ENCODE results near the gene IVD.

The IVD gene

DNA sequence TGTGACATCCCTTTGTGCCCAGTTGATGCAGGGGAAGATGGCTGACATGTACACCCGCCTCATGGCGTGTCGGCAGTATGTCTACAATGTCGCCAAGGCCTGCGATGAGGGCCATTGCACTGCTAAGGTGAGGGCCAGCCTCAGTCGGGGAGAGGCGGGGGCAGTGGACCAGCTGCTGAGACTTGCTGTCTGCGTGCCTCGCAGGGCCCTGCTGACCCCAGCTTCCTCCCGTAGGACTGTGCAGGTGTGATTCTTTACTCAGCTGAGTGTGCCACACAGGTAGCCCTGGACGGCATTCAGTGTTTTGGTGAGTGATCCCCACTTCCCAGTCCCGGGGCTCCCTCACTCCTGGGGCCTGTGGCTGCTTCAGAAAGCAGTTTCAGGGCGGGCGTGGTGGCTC lies 10.5 kb downstream of the IVD start:
- DNase-seq: no peak

DNA sequence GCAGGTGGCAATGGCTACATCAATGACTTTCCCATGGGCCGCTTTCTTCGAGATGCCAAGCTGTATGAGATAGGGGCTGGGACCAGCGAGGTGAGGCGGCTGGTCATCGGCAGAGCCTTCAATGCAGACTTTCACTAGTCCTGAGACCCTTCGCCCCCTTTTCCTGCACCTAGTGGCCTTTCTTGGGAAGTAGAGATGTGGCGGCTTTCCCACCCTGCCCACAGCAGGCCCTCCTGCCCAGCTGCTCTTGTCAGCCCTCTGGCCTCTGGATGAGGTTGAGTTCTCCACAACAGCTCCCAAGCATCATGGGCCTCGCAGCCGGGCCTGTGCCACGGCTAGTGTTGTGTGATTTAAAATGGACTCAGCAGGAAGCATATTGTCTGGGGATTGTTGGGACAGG lies 12.5 kb downstream of the IVD start:
- DNase-seq: no peak

DNA sequence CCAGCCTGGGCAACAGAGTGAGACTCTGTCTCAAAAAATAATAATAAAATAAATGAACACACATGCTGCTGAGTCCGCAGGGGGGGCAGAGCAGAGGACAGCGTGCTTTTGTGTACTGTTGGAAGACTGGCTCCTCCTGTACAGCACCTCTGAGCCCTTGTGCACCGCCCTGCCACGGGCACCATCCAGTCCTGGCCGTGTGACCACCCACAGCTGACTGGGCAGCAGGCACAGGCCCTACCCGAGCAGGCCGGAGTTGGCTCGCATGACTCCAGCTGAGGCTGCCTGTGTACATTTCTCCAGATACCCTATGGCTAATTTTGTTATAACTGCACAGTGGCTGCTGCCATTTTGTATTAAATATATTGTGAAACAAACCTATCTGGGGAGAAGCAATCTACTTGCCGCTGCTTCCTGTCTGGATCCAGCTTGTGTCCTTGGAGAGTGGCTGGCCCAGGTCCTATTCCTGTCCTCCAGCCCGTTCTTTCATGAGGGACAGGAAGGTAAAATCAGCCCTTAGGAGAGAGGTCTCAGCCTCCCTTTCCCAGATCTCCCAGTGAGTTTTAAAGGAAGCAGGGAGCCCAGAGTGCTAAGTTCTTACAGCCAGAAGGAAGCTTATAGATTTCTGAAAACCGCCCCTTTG lies 14.6 kb downstream of the IVD start:
- DNase-seq: no peak

GRCh38 chr15:40420793-40421192 lies 15.2 kb downstream of the IVD start:
- no peak for DNase-seq

- DNase-seq: peak; percentile 55
Observed at GRCh38 chr15:40421246-40422157, 15.9 kb downstream of the IVD start.

DNA sequence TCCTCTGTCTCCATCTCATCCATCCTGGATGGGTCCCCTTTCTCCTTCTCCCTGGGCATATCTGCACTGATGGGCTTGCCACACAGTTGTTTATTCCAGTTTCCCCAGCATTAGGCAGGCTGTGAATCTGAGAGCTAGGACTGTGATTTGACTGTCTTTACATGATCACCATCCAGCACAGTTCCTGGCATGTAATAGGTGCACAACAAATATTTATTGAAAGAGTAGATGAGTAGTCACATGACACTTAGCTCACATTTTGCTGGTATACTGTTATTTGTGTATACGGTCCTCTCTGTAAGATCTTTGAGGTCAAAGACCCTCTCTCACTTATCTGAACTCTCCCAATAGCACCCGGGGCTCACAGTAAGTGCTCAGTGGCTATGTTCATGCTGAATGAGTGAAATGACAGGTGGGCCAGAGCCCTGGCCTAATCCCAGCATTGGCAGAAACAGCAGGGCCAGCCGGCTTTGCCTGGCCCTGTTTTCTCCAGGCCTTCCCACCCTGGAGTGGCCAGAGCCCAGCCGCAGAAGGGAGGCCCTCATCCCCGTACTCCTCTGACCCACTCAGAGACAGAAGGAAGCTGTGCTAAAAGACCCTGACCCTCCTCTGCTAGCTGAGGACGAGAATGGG lies 19.0 kb downstream of the IVD start:
- no peak for DNase-seq

DNA sequence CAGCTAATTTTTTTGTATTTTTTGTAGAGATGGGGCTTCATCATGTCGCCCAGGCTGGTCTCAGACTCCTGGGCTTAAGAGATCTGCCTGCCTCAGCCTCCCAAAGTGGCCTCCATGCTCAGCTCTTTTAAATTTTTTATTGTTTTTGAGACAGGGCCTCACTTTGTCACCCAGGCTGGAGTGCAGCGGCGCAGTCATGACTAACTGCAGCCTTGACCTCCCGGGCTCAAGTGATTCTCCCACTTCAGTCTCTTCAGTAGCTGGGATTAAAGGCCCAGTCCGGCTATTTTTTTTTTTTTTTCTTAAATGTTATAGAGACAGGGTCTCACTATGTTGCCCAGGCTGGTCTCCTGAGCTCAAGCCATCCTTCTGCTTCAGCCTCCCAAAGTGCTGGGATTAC lies 20.1 kb downstream of the IVD start:
- DNase-seq: no peak

- no peak for DNase-seq
Observed at GRCh38 chr15:40427188-40427587, 21.6 kb downstream of the IVD start.

- no peak for DNase-seq
Observed at GRCh38 chr15:40428185-40428584, 22.6 kb downstream of the IVD start.

GRCh38 chr15:40429068-40429710 lies 23.6 kb downstream of the IVD start:
- DNase-seq: no peak

DNA sequence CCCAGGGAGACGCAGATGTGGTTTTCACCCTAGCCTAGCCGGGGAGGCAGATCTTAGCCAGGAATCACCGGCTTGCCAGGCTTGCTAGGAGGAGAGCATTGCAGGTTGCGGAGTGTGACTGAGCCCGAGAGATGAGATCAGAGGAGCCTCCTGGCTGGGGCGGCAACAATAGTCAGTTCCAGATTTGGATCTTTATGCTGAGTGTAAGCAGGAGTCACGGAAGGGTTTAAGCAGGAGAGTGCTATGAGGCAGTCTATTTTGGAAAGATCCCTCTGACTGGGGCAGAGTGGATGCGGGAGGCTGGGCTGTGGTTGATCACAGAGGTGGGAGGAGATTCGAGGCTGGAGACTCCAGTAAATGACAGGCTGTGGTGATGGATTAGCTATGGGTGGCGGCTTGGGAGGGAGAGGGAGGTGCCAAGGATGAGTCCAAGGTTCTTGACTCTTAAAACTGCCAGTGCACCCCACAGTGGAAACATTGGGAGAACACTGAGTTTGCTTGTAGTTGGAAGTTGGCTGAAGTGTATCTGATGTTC lies 24.7 kb downstream of the IVD start:
- peak; percentile 62 for DNase-seq

GRCh38 chr15:40435023-40435709 lies 29.6 kb downstream of the IVD start:
- DNase-seq: no peak

DNA sequence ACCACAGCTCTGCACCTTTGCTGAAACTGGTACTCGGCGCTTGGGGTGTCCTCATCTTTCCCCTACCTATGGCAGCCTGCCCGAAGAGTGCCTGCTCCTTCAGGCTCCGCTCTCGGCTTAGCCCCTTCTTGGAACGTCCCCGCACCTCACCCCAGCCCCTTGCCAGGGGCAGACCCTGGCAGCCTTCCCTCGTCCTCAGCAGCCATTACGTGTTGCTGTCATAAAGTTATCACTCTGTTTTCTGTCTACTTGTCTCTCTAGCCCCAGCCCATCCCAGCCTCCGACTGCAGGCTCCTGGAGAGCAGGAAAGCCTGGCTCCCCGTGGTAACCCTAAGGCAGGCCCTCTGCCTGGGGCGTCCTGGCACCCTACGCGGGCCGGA lies 30.1 kb downstream of the IVD start:
- no peak for DNase-seq

DNA sequence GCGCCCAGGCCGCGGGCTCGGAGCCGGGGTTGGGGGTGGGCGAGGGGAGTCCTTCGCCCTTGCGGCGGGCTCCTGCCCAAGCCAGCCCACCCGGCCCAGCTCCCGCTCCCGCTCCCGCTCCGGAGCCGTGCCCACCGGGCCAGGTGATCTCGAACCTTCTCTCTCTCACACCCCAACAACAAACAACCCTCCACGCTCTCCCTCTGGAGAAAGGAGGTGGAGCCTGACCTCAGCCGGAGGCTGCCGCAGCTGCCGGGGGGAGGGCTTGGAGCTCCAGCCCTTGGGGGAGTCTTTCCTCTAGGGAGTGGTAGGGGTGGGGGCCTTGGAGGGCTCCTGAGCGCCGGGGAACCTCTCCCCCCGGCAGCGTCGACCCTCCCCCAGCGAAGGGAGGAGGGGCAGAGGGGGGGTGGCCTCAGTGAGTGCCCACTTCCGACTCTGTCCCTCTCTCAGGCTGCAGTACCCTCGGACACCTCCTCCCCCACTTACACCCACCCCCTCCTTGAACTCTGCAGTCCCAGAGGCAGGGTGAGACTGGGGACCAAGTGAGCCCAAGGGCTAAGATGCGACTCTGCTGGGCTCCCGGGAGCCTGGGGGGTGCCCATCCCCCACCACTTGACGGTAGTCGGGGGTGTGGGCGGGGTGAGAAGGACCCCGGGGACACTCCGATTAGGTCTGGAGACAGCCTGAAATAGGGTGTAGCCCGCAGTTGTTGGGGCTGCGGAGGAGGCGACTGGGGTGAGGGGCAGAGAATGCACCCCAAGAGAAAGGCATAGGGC lies 30.7 kb downstream of the IVD start:
- no peak for DNase-seq

GRCh38 chr15:40436892-40437751 lies 31.5 kb downstream of the IVD start:
- DNase-seq: no peak

DNA sequence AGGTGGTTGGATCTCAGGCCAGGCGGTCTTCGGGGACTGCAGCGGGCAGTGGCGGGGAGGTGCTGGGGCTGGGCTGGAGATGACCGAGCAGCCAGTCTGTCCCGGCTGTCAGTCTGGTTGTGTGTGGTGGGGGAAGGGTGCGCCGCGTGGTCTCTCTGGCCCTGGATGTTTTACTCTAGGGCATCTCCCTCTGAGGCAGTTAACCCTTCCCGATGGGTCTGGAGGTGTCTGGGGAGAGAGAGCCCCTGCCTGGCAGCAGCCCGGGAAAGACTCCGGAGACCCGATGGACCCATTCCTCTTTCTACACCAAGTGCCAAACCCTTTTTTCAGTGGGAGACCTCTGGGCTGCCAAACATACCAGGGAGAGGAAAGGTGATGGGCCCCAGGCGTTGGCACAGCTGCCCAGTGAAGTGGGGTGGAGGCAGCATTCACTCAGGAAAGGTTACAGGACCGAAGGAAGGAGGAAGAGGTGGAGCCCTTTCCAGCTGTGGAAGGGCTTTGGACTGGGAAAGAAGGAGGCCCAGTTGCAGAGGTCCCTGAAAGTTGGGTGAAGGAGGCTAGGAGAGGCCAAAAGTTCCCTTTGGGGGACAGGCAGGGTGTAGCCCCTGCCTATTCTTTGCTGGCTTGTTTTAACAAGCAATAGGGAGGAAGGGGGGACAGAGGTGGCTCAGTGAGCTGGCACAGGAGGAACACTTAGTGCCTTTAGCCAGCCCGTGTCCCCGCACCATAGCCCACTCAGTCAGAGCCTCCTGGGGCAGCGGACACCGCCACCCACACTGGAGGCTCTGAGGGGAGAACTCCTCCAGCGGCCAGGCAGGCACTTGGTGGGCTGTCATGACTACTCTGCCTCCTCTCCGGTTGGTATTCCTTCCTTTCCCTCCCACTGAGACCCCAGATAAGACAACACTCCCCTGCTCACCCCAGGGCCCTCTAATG lies 32.4 kb downstream of the IVD start:
- DNase-seq: no peak

DNA sequence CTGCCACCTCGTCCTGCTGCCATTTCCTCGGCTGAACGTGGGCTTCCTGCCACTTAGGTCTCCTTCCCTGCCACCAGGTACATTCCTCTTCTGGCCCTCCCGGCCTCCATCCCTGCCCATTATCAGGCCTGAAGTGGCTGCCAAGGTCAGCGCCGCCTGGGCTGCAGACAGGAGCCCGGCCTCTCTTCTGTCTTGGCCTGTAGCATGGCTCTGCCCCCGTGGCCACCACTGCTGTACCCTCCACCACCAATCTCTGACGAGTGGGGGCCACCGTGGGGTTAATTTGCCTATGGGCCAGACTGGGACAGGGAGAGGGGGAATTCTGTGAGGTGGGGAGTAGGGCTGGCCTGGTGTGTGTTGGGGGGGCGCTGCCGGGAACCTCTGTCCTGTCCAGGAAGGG lies 33.1 kb downstream of the IVD start:
- DNase-seq: no peak

DNA sequence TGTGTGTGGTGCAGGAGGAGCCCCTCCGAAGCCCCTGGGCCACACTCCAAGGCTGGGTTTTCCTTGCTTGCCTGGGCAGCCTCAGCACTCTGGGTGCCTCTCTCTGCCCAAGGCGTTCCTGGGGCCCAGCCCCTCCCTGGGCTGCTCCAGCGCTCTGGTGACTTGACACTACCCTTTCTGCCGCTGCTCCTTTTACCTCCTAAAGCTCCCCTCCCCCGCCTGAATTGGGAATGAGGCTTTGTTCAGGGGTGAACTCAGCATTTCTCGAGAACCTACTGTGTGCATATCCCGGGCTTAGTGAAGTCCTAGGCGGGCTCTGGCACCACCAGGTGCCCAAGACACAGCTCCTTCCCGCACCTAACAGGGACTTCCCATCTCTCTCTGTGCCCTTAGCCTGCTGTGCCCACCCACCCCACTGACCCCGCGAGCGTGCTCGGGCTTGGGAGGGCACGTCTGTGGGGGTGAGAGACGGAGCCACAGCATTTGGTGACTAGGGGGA lies 33.9 kb downstream of the IVD start:
- no peak for DNase-seq

GRCh38 chr15:40439960-40440742 lies 34.6 kb downstream of the IVD start:
- no peak for DNase-seq

Measured in NCI-H2227 treated with DMSO at 0.1 percent for 48 hours (cell line).